ENCODE results near the gene PCYT1A. TPM values are rescaled to one million over a fixed set of nuclear protein-coding genes. Genes with fewer than 3 reads are reported as not detected.

The PCYT1A gene
- total RNA-seq, 1 experiment from 2014 or later, result 91.2 TPM

DNA sequence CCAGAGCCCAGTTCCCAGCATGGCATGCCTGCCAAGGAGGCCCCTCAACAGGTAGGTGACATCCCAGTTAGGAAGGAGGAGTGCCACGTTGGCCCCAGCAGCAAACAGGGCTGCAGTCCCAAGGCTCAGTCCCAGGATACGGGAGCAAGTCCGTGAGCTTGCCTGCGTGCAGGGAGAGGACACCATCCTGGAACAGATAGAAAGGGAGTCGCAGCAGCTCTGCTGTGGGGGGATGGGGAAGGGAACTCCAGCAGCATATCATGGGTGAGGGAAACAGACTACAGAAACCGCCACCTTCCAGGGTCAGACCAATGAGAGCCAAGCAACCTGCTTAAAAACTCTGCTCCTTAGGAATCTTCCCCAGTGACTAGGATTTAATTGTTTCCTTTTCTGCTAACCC, 39.9 kb upstream of the PCYT1A start:
- no TSS peak for BruUV-seq (replicated peaks)
- H3K27me3 ChIP-seq (ENCODE audit: insufficient read depth, low read depth), result no peaks in the 10 kb centered on the region
- peaks cover 46% of the 10 kb centered on the region for H3K36me3 ChIP-seq (ENCODE audit: low read depth)
- ChIA-PET CTCF (no interaction called here), POLR2A (ENCODE audit: unreplicated experiment) (no interaction called here)
- H3K9me3 ChIP-seq (ENCODE audit: insufficient read depth, low read depth), result no peaks in the 10 kb centered on the region
- H3K4me3 ChIP-seq, result no peak overlapping the region
- H3K79me2 ChIP-seq (ENCODE audit: low read depth), result peaks cover 42% of the 10 kb centered on the region
- peaks cover 33% of the 10 kb centered on the region for H4K20me1 ChIP-seq (ENCODE audit: insufficient read depth)
- no peak overlapping the region for H3K27ac ChIP-seq
- intact Hi-C loops (cut with micrococcal nuclease; ENCODE audit: unreplicated experiment), result no loop called here
- H2AFZ ChIP-seq, result no peak overlapping the region
- no peak overlapping the region for H3K4me2 ChIP-seq
- peaks cover 21% of the 10 kb centered on the region for H3F3A ChIP-seq (ENCODE audit: insufficient read depth, low read depth)
- H3K9me2 ChIP-seq (ENCODE audit: insufficient read depth), result no peaks in the 10 kb centered on the region
- TF ChIP-seq EZH2 (IDR thresholded peaks at IDR 0.05; ENCODE audit: low read depth), result no peak
- TF ChIP-seq, protein P1, sequence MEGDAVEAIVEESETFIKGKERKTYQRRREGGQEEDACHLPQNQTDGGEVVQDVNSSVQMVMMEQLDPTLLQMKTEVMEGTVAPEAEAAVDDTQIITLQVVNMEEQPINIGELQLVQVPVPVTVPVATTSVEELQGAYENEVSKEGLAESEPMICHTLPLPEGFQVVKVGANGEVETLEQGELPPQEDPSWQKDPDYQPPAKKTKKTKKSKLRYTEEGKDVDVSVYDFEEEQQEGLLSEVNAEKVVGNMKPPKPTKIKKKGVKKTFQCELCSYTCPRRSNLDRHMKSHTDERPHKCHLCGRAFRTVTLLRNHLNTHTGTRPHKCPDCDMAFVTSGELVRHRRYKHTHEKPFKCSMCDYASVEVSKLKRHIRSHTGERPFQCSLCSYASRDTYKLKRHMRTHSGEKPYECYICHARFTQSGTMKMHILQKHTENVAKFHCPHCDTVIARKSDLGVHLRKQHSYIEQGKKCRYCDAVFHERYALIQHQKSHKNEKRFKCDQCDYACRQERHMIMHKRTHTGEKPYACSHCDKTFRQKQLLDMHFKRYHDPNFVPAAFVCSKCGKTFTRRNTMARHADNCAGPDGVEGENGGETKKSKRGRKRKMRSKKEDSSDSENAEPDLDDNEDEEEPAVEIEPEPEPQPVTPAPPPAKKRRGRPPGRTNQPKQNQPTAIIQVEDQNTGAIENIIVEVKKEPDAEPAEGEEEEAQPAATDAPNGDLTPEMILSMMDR (conservative IDR thresholded peaks at IDR 0.05), result no peak
- DNase-seq, result no peak
- H3K4me1 ChIP-seq (replicated peaks; ENCODE audit: insufficient read depth), result no peaks in the 10 kb centered on the region

GRCh38 chr3:196326936-196327335, 39.4 kb upstream of the PCYT1A start:
- H3K9me2 ChIP-seq (ENCODE audit: insufficient read depth), result no peaks in the 10 kb centered on the region
- no peaks in the 10 kb centered on the region for H3K4me1 ChIP-seq (replicated peaks; ENCODE audit: insufficient read depth)
- peaks cover 39% of the 10 kb centered on the region for H3K79me2 ChIP-seq (ENCODE audit: low read depth)
- no peak for TF ChIP-seq EZH2 (IDR thresholded peaks at IDR 0.05; ENCODE audit: low read depth)
- TF ChIP-seq, protein P1 (conservative IDR thresholded peaks at IDR 0.05), result no peak
- H3K27ac ChIP-seq, result no peak overlapping the region
- CTCF ChIA-PET, result no interaction called here
- no TSS peak for BruUV-seq (replicated peaks)
- POLR2A ChIA-PET (ENCODE audit: unreplicated experiment), result interaction anchor here (0.5 kb wide), 1 partner anchor 143 kb away, joined by 12 read pairs; no protein-coding TSS in a partner anchor
- H3K4me2 ChIP-seq, result no peak overlapping the region
- peaks cover 49% of the 10 kb centered on the region for H3K36me3 ChIP-seq (ENCODE audit: low read depth)
- intact Hi-C loops (cut with micrococcal nuclease; ENCODE audit: unreplicated experiment), result no loop called here
- H4K20me1 ChIP-seq (ENCODE audit: insufficient read depth), result peaks cover 30% of the 10 kb centered on the region
- no peaks in the 10 kb centered on the region for H3K27me3 ChIP-seq (ENCODE audit: insufficient read depth, low read depth)
- peaks cover 23% of the 10 kb centered on the region for H3F3A ChIP-seq (ENCODE audit: insufficient read depth, low read depth)
- H3K9me3 ChIP-seq (ENCODE audit: insufficient read depth, low read depth), result no peaks in the 10 kb centered on the region
- no peak for DNase-seq
- H2AFZ ChIP-seq, result no peak overlapping the region
- no peak overlapping the region for H3K4me3 ChIP-seq

DNA sequence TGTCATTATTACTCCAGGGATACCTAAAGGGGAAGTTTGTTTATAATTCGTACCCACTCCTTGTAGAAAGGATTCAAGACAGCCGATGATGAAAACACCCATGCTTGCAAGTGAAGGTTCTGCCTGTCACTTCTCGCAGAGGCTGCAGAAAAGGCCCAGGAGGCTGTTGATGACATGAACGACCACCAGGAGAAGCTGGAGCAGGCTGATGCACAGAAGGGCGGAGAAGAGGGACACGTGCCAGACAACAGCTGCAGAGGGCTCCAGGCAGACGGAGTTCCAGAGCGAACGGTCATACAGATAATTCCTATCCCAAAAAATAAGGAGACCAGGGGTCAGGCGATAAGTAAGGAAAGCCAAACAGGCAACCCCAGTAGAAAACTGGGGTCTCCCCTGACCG, 36.2 kb upstream of the PCYT1A start:
- H3F3A ChIP-seq (ENCODE audit: insufficient read depth, low read depth), result peaks cover 39% of the 10 kb centered on the region
- no peaks in the 10 kb centered on the region for H3K4me1 ChIP-seq (replicated peaks; ENCODE audit: insufficient read depth)
- CTCF ChIA-PET, result no interaction called here
- POLR2A ChIA-PET (ENCODE audit: unreplicated experiment), result interaction anchor here (0.5 kb wide), 1 partner anchor 158 kb away, joined by 12 read pairs; no protein-coding TSS in a partner anchor
- no peak for DNase-seq
- no peak overlapping the region for H2AFZ ChIP-seq
- H3K9me2 ChIP-seq (ENCODE audit: insufficient read depth), result no peaks in the 10 kb centered on the region
- peaks cover 49% of the 10 kb centered on the region for H3K36me3 ChIP-seq (ENCODE audit: low read depth)
- no peak for TF ChIP-seq EZH2 (IDR thresholded peaks at IDR 0.05; ENCODE audit: low read depth)
- TF ChIP-seq, protein P1 (conservative IDR thresholded peaks at IDR 0.05), result no peak; the same call in 1 of the 2 replicates
- no peaks in the 10 kb centered on the region for H3K9me3 ChIP-seq (ENCODE audit: insufficient read depth, low read depth)
- no peak overlapping the region for H3K4me2 ChIP-seq
- H3K27me3 ChIP-seq (ENCODE audit: insufficient read depth, low read depth), result no peaks in the 10 kb centered on the region
- H3K27ac ChIP-seq, result no peak overlapping the region
- H4K20me1 ChIP-seq (ENCODE audit: insufficient read depth), result peaks cover 14% of the 10 kb centered on the region
- BruUV-seq (replicated peaks), result no TSS peak
- intact Hi-C loops (cut with micrococcal nuclease; ENCODE audit: unreplicated experiment), result no loop called here
- H3K4me3 ChIP-seq, result no peak overlapping the region
- H3K79me2 ChIP-seq (ENCODE audit: low read depth), result peaks cover 9% of the 10 kb centered on the region; the same call in 1 of the 2 replicates
